ACHN (cell line): ENCODE measurements around the gene CEND1.

Source experiments
- DNase-seq: peaks from one replicate; pipeline ENCODE4 v3.0.0-alpha.2; 2015
- in situ Hi-C: cut with HindIII; loops from 2 replicates; pipeline ENCODE4 v1.10.0; 2017; ENCODE audit warnings: low sequenced_read_pairs, low pct_ligation_motif_present, low pct_unique_long_range_greater_than_20kb

The CEND1 gene

DNA sequence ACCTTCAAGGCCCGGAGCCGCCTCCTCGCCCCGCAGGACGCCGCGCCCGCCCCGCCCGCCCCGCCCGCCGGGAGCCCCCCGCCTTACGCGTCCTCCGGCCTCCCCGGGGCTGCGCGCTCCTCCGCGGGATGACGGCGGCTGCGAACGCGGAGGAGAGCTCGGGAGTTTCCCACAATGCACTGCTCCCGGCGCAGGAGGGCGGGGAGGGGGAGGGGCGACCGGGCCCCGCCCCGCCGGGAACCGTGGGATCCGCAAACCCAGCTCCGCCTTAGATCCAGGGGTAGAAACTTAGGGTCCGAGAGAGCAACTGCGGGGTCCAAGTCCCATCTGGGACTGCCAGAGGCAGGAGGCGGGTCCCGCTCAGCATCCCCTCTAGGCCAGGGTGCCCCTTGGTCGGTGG is at the start of gene CEND1:
CEND1 (minus strand) TSS at position 148 of the 400 bp plus-strand sequence. CDS start 1,514 bp downstream, outside the sequence.
- DNase-seq, result peak; percentile 40
- in situ Hi-C loops, result no loop called here

- no peak for DNase-seq
- in situ Hi-C loops, result no loop called here
Measured at GRCh38 chr11:839280-839623, 49.4 kb upstream of the CEND1 start.

DNA sequence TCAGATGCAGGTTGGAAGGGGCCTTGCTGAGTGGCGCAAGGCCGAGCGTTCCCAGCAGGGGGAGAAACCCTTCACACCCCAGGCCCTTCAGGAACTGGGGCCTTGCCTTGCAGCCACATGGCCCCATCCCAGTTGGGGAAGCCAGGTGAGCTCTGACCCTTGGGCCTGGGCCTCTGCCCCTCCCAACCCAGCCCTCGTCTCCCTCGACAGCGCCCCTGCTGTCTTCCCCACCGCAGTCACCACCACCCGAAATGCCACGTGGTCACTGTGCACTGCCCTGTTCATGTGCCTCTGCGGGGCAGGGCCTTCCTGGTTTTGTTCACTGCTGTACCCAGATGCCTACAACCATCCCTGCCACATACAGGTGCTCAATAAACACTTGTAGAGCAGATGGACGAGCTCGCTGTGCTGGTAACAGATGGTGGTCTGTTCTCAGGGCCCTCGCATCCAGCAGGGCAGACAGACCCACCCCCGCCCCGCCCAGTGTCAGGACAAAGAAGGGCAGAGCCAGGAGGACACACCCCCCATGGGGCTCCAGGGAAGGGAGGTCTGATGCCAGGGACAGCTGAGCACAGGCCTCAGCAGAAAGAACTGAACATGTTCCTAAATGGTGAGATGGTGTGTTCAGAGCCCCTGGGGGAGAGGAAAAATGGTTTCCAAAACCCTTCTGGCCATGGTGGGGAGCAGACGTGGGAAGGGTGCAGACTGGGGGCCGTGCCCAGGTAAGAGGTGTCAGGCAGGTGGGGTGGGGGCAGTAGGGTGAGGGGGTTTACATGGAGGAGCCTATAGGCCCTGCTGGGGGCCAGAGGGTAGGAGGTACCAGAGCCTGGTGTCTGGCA is 48.8 kb upstream of the CEND1 start:
- DNase-seq, result no peak
- in situ Hi-C loops, result no loop called here

- no peak for DNase-seq
- in situ Hi-C loops, result no loop called here
Measured at GRCh38 chr11:837990-838307, 48.1 kb upstream of the CEND1 start.

GRCh38 chr11:837189-837989 is 47.5 kb upstream of the CEND1 start:
- in situ Hi-C loops, result no loop called here
- no peak for DNase-seq

DNA sequence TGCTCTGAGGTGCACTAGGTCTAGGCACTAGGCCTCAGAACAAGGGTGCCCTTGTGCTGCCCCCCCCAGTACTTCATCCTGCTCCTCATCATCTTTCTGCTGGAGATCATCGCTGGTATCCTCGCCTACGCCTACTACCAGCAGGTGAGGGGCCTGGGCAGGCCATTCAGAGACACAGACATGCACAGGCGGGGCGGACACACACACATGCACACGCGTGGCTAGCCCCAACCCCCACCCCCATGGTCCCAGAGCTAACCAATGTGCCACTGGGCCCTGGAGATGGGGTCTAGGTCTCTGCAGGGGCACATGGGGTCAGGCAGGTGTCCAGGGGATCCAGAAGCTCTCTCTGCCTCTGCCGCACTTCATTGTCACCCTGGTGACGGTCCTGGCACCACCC is 46.8 kb upstream of the CEND1 start:
- no peak for DNase-seq
- in situ Hi-C loops, result no loop called here

DNA sequence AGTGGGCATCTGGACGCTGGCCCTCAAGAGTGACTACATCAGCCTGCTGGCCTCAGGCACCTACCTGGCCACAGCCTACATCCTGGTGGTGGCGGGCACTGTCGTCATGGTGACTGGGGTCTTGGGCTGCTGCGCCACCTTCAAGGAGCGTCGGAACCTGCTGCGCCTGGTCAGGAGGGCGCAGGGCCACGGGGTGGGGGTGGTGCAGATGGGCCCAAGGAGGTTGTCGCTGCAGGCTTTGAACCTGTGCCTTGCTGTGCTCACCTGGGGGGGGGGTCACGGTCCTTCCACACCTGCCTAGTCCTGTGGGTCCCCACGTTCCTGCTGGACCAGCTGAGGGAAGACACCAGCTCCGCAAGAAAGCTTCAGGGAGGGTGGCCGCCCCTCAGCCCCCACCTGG is 46.4 kb upstream of the CEND1 start:
- in situ Hi-C loops, result no loop called here
- DNase-seq, result no peak

DNA sequence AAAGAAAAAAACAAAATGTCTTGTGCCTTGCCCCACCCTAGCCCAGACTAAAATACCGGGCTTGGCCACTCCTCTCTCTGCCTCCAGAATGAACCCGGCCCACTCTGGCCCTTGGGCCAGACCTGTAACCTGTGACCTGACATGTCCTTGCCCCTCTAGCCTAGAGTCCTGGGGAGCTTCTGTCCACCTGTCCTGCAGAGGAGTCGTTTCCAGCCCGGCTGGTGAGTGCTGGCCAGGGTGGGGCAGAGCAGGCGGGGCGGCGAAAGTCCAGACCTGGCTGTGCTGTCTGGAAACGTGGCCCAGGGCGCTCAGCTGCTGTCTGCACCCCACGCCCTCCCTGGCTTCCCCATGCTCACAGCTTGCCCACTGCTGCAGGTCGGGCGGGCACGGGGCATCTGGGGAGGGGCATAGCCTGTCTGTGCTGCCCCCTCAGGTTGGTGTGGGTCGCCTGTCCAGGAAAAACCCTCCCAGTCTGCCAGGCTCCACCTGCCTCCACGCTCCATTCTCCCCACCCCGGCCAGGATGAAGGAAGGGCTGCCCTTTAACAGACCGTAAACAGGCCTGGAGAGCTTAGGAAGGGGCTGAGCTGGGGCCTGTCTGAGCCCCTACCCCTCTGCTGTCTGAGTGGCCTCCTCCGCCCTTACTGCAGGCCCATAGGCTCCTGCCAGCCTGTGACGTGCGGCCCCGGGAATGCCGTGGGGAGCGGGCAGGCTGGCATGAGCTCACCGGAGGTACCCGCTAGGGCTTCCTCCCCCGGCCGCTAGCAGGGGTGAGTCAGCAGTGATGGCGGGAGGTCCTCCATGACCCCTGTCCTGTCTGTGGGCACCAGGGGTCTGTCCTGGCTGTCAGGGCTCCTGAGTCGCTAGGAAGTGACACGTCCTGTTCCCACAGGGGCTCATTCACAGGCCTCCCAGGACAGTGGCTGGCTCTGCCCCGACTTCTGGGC is 44.8 kb upstream of the CEND1 start:
- in situ Hi-C loops, result no loop called here
- DNase-seq, result peak; percentile 93

- no peak for DNase-seq
- in situ Hi-C loops, result no loop called here
Measured at GRCh38 chr11:833849-834311, 44.0 kb upstream of the CEND1 start.

GRCh38 chr11:833114-833791 is 43.4 kb upstream of the CEND1 start:
- no peak for DNase-seq
- in situ Hi-C loops, result no loop called here

GRCh38 chr11:832529-833113 is 42.7 kb upstream of the CEND1 start, which contains the start of gene CD151:
Gene CD151, plus strand, starts transcription at chr11:832952. Its CDS starts 3,118 bp downstream, at chr11:836070.
- peak; percentile 65 for DNase-seq

DNA sequence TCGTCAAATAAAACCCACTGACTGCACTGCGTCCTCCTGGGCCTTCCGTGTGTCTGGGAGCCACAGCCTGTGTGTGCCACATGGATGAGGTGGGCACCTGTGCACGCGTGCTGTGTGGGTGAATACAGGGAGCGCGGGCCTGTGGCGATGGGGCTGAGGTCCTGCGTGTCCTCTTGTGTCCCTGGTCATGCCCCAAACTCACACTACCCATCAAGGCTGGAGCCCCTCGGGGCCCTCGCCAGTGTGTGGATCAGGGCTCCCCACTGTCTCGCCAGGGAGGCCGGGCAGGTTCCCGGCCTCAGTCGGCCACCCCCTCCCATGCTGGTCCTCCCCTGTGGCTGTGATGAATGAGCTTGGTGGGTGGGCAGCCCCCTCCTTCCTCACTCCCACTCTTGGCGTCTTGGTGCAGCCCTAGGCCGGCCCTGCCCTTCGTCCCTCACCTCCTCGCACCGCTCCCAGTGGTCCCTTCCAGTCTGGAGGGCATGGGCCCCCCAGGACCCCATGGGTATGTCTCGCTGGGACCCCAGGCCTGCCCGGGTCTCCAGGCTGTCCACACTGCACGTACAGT is 42.2 kb upstream of the CEND1 start:
- in situ Hi-C loops, result no loop called here

More at GRCh38 chr11:832529-833113, 42.7 kb upstream of the CEND1 start, which contains the start of gene CD151:
- in situ Hi-C loops, result no loop called here

GRCh38 chr11:831118-831864 is 41.4 kb upstream of the CEND1 start:
- in situ Hi-C loops, result no loop called here
- DNase-seq, result peak; percentile 64

More for the DNA sequence above, 42.2 kb upstream of the CEND1 start:
- DNase-seq, result no peak

GRCh38 chr11:830295-831117 is 40.6 kb upstream of the CEND1 start:
- peak; percentile 84 for DNase-seq
- in situ Hi-C loops, result no loop called here

- in situ Hi-C loops, result no loop called here
- no peak for DNase-seq
Measured at GRCh38 chr11:829847-830294, 40.0 kb upstream of the CEND1 start.
